Measurements from ENCODE around the gene PCOLCE2. TPM values are rescaled to one million over a fixed set of nuclear protein-coding genes. Genes with fewer than 3 reads are reported as not detected.

The PCOLCE2 gene
- total RNA-seq, 1 donor from 2014 or later, result 2.0 TPM

DNA sequence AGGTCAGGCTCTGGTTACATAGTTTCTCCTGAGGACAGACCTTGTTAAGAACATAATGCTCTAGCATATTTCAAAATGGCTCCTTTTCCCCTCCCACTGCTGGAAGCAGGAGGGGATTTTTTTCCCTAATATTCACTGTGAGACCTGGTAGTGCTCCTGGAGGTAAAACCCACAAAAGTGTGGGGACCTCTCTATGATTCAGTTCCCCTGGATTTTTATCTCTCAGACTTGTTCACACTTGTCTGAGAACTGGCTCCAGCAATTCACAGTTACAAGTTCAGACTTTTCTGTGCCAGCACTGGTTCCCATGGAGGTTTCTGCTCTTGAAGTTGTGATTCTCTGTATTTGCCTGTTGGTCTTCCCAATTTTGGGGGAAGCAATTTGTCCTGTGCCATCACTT is 36.3 kb upstream of the PCOLCE2 start:
- H3K36me3 Mint-ChIP-seq (ENCODE audit: insufficient read depth), result no peaks in the 10 kb centered on the region
- H3K4me3 Mint-ChIP-seq (ENCODE audit: low read depth), result no peak overlapping the region
- H3K4me1 Mint-ChIP-seq (ENCODE audit: low read depth), result no peaks in the 10 kb centered on the region
- H3K9me3 Mint-ChIP-seq (ENCODE audit: low read depth), result peaks cover 15% of the 10 kb centered on the region
- TF ChIP-seq, protein P1, sequence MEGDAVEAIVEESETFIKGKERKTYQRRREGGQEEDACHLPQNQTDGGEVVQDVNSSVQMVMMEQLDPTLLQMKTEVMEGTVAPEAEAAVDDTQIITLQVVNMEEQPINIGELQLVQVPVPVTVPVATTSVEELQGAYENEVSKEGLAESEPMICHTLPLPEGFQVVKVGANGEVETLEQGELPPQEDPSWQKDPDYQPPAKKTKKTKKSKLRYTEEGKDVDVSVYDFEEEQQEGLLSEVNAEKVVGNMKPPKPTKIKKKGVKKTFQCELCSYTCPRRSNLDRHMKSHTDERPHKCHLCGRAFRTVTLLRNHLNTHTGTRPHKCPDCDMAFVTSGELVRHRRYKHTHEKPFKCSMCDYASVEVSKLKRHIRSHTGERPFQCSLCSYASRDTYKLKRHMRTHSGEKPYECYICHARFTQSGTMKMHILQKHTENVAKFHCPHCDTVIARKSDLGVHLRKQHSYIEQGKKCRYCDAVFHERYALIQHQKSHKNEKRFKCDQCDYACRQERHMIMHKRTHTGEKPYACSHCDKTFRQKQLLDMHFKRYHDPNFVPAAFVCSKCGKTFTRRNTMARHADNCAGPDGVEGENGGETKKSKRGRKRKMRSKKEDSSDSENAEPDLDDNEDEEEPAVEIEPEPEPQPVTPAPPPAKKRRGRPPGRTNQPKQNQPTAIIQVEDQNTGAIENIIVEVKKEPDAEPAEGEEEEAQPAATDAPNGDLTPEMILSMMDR (IDR thresholded peaks at IDR 0.05; ENCODE audit: unreplicated experiment), result no peak
- no peak overlapping the region for H3K27ac Mint-ChIP-seq
- no peak for DNase-seq (ENCODE audit: low spot score, unreplicated experiment)
- peaks cover 9% of the 10 kb centered on the region for H3K27me3 Mint-ChIP-seq

DNA sequence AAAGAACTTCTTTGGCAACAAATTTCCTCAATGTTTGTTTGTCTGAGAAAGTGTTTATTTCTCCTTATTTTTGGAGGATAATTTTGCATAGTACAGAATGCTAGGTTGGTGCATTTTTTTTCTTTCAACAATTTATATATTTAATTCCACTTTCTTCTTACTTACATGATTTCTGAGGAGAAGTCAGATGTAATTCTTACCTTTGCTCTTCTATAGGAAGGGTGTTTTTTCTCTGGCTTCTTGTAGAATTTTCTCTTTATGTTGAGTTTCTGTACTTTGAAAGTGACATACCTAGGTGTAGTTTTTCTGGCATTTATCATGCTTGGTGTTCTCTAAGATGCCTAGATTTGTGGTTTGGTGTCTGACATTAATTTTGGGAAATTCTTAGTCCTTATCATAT is 34.8 kb upstream of the PCOLCE2 start:
- Mint-ChIP-seq H3K27ac (no peak overlapping the region), H3K27me3 (peaks cover 9% of the 10 kb centered on the region), H3K36me3 (ENCODE audit: insufficient read depth) (no peaks in the 10 kb centered on the region), H3K4me1 (ENCODE audit: low read depth) (no peaks in the 10 kb centered on the region), H3K4me3 (ENCODE audit: low read depth) (no peak overlapping the region), H3K9me3 (ENCODE audit: low read depth) (peaks cover 17% of the 10 kb centered on the region)
- DNase-seq (ENCODE audit: low spot score, unreplicated experiment), result no peak
- TF ChIP-seq, protein P1 (IDR thresholded peaks at IDR 0.05; ENCODE audit: unreplicated experiment), result no peak

DNA sequence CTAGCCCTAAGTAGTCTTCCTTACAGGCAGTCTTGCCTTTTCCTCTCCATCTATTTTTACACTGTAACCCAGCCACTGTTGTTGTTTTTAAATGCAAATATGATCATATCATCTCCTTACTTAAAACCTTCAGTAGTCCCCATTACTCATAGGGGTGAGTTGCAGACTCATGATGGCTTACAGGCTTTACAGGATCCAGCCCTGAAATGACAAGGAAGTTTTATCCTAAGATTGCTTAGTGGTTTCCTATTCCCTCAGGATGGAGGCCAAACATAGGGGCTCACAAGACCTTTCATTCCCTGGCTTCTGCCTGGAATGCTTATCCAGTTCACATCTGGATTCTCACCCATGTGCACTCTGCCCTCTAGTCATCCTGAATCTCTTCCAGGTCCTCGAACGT is 27.7 kb upstream of the PCOLCE2 start:
- Mint-ChIP-seq H3K27me3 (no peaks in the 10 kb centered on the region), H3K36me3 (ENCODE audit: insufficient read depth) (no peaks in the 10 kb centered on the region), H3K4me1 (ENCODE audit: low read depth) (peaks cover 5% of the 10 kb centered on the region), H3K27ac (no peak overlapping the region), H3K4me3 (ENCODE audit: low read depth) (no peak overlapping the region), H3K9me3 (ENCODE audit: low read depth) (peaks cover 4% of the 10 kb centered on the region)
- no peak for DNase-seq (ENCODE audit: low spot score, unreplicated experiment)
- TF ChIP-seq, protein P1 (IDR thresholded peaks at IDR 0.05; ENCODE audit: unreplicated experiment), result no peak

DNA sequence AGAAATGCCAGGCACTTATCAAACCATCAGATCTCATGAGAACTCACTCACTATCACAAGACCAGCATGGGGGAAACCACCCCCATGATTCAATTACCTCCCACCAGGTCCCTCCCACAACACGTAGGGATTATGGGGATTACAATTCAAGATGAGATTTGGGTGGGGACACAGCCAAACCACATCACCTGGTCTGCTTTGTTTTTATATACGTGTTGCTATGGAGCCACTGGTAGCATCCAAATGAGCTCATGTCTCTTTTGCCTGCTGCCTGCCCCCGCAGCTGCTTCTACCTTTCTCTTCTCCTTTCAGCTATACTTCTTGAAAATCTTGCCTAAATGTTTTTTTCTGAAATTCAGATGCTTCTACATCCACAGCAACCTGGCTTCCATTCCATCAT is 26.8 kb upstream of the PCOLCE2 start:
- H3K36me3 Mint-ChIP-seq (ENCODE audit: insufficient read depth), result no peaks in the 10 kb centered on the region
- H3K4me1 Mint-ChIP-seq (ENCODE audit: low read depth), result peaks cover 5% of the 10 kb centered on the region
- H3K27me3 Mint-ChIP-seq, result peaks cover 3% of the 10 kb centered on the region
- H3K9me3 Mint-ChIP-seq (ENCODE audit: low read depth), result peaks cover 4% of the 10 kb centered on the region
- TF ChIP-seq, protein P1 (IDR thresholded peaks at IDR 0.05; ENCODE audit: unreplicated experiment), result no peak
- H3K4me3 Mint-ChIP-seq (ENCODE audit: low read depth), result no peak overlapping the region
- H3K27ac Mint-ChIP-seq, result no peak overlapping the region
- DNase-seq (ENCODE audit: low spot score, unreplicated experiment), result no peak

DNA sequence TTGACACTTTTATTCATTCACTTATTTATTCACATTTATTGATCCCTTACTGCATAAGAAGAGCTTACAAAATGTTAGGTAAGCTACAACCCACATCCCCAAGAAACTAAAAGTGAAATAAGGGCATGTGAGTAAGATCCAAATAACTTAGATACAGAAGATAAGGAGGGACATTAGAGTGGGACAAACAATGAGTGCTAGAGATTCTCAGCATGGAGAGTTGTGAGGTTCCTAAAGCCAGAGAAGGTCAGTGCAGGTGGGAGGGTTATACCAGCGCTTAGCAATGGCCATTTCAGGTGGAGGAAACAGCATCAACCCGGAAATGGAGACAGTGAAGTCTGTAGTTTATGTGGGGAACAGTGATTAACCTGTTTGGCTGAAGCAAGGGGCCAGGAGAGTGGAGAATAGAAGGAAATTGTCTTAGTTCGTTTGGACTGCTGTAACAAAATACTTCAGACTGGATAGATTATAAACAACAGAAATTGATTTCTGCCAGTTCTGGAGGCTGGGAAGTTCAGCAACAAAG is 25.5 kb upstream of the PCOLCE2 start:
- H3K4me1 Mint-ChIP-seq (ENCODE audit: low read depth), result peaks cover 5% of the 10 kb centered on the region
- TF ChIP-seq, protein P1 (IDR thresholded peaks at IDR 0.05; ENCODE audit: unreplicated experiment), result no peak

More for the DNA sequence above, 25.5 kb upstream of the PCOLCE2 start:
- no peak overlapping the region for H3K4me3 Mint-ChIP-seq (ENCODE audit: low read depth)
- no peaks in the 10 kb centered on the region for H3K36me3 Mint-ChIP-seq (ENCODE audit: insufficient read depth)
- H3K9me3 Mint-ChIP-seq (ENCODE audit: low read depth), result no peaks in the 10 kb centered on the region
- no peak for DNase-seq (ENCODE audit: low spot score, unreplicated experiment)
- H3K27me3 Mint-ChIP-seq, result peaks cover 3% of the 10 kb centered on the region
- no peak overlapping the region for H3K27ac Mint-ChIP-seq

All from progenitor cell of endocrine pancreas (in vitro differentiated cells).